Measurements from ENCODE around the gene TXNDC15.

TXNDC15 gene

GRCh38 chr5:134920848-134921575 is 46.8 kb downstream of the TXNDC15 start:
- no peak for DNase-seq

- no peak for DNase-seq
Measured at GRCh38 chr5:134932508-134932907, 58.3 kb downstream of the TXNDC15 start.

- DNase-seq, result no peak
Measured at GRCh38 chr5:134934202-134934601, 60.0 kb downstream of the TXNDC15 start.

- DNase-seq, result no peak
Measured at GRCh38 chr5:134935711-134936602, 61.8 kb downstream of the TXNDC15 start.

GRCh38 chr5:134937526-134937925 is 63.4 kb downstream of the TXNDC15 start:
- no peak for DNase-seq

GRCh38 chr5:134938030-134938429 is 63.9 kb downstream of the TXNDC15 start:
- no peak for DNase-seq

- no peak for DNase-seq
Measured at GRCh38 chr5:134939500-134939899, 65.3 kb downstream of the TXNDC15 start.

- DNase-seq, result no peak
Measured at GRCh38 chr5:134943547-134943946, 69.4 kb downstream of the TXNDC15 start.

- no peak for DNase-seq
Measured at GRCh38 chr5:134944630-134945029, 70.5 kb downstream of the TXNDC15 start.

GRCh38 chr5:134945041-134945440 is 70.9 kb downstream of the TXNDC15 start:
- DNase-seq, result no peak

- DNase-seq, result no peak
Measured at GRCh38 chr5:134948911-134949310, 74.7 kb downstream of the TXNDC15 start.

- no peak for DNase-seq
Measured at GRCh38 chr5:134949316-134949715, 75.1 kb downstream of the TXNDC15 start.
